HEK293 (cell line): Measurements from ENCODE around the gene CHI3L1.

Experiments
- CTCF ChIA-PET: fragments of 350-600 bp; formaldehyde crosslinking; extraction: SDS; loops from one replicate; lab custom pipeline; 2021; ENCODE audit warnings: antibody characterized with exemption; lab: Yijun Ruan, JAX
- POLR2A ChIA-PET: fragments of 300-600 bp; formaldehyde crosslinking; extraction: SDS; loops from one replicate; lab custom pipeline; 2020; ENCODE audit warnings: antibody characterized with exemption, inconsistent platforms; lab: Yijun Ruan, JAX
- H3K27ac ChIP-seq: fragments of 200-500 bp; sonication (Bioruptor generic); 2 replicates; pipeline ENCODE4 v1.5.1; 2014; ENCODE audit warnings: low read depth, low read length, control low read depth, inconsistent platforms; ENCODE audit errors: extremely low read depth
- H3K36me3 ChIP-seq, 2 experiments: fragments of 200-500 bp in 1 of 2; sonication (Bioruptor generic) in 1 of 2; 1 replicate in 1 of 2; 2 replicates in 1 of 2; pipeline ENCODE4 v1.5.1; 2014 to 2017; ENCODE audit warnings: inconsistent platforms in 2 of 2, low read length in 2 of 2; ENCODE audit not compliant: control insufficient read depth in 2 of 2, insufficient read depth in 1 of 2
- H3K4me1 ChIP-seq: fragments of 200-500 bp; sonication (Bioruptor generic); 2 replicates; pipeline ENCODE4 v1.5.1; 2014; ENCODE audit warnings: mild to moderate bottlenecking, low read length, inconsistent platforms; ENCODE audit not compliant: control insufficient read depth, insufficient read depth
- H3K4me3 ChIP-seq: 2 replicates; pipeline ENCODE4 v1.5.1; 2011; ENCODE audit warnings: low read depth, mild to moderate bottlenecking, control low read depth, low read length, moderate library complexity
- H3K9me3 ChIP-seq: fragments of 200-500 bp; sonication (Bioruptor generic); 2 replicates; pipeline ENCODE4 v1.5.1; 2014; ENCODE audit warnings: low read depth, low read length, inconsistent platforms; ENCODE audit not compliant: control insufficient read depth, insufficient read depth
- EGR2 ChIP-seq: fragments of 450-650 bp; formaldehyde crosslinking; IDR thresholded peaks from 2 replicates; pipeline ENCODE4 v1.5.1; 2016; ENCODE audit warnings: low read depth, missing biosample characterization, missing genetic modification characterization
- GLIS1 ChIP-seq: fragments of 450-650 bp; formaldehyde crosslinking; IDR thresholded peaks from 2 replicates; pipeline ENCODE4 v1.5.1; 2016; ENCODE audit warnings: missing biosample characterization, missing genetic modification characterization
- HOXA7 ChIP-seq: sonication (generic); formaldehyde crosslinking; IDR thresholded peaks from 2 replicates; pipeline ENCODE4 v1.8.1; 2022; ENCODE audit warnings: missing genetic modification reagents, borderline replicate concordance
- MYNN ChIP-seq: fragments of 450-650 bp; formaldehyde crosslinking; IDR thresholded peaks from 2 replicates; pipeline ENCODE4 v1.5.1; 2016; ENCODE audit warnings: missing biosample characterization, missing genetic modification characterization, borderline replicate concordance
- RBAK ChIP-seq: fragments of 450-650 bp; formaldehyde crosslinking; IDR thresholded peaks from 2 replicates; pipeline ENCODE4 v1.5.1; 2016; ENCODE audit warnings: missing biosample characterization, missing genetic modification characterization
- SCRT1 ChIP-seq: fragments of 450-650 bp; formaldehyde crosslinking; IDR thresholded peaks from 2 replicates; pipeline ENCODE4 v1.5.1; 2016; ENCODE audit warnings: missing biosample characterization, missing genetic modification characterization, borderline replicate concordance
- SP2 ChIP-seq: fragments of 450-650 bp; formaldehyde crosslinking; IDR thresholded peaks from 2 replicates; pipeline ENCODE4 v1.5.1; 2016; ENCODE audit warnings: missing biosample characterization, missing genetic modification characterization
- TRIM28 ChIP-seq: IDR thresholded peaks from 2 replicates; pipeline ENCODE4 v1.6.1; 2011; ENCODE audit warnings: low read length, control low read depth, borderline replicate concordance
- ZBTB1 ChIP-seq: fragments of 450-650 bp; formaldehyde crosslinking; IDR thresholded peaks from 2 replicates; pipeline ENCODE4 v1.5.1; 2016; ENCODE audit warnings: missing biosample characterization, missing genetic modification characterization
- ZBTB10 ChIP-seq: fragments of 450-650 bp; formaldehyde crosslinking; IDR thresholded peaks from 2 replicates; pipeline ENCODE4 v1.5.1; 2016; ENCODE audit warnings: missing biosample characterization, missing genetic modification characterization
- ZBTB26 ChIP-seq: fragments of 450-650 bp; formaldehyde crosslinking; optimal IDR thresholded peaks from 2 replicates; pipeline ENCODE3; 2016; ENCODE audit warnings: missing biosample characterization, mild to moderate bottlenecking, missing genetic modification characterization
- ZFP69B ChIP-seq: fragments of 450-650 bp; formaldehyde crosslinking; IDR thresholded peaks from 2 replicates; pipeline ENCODE4 v1.5.1; 2016; ENCODE audit warnings: missing biosample characterization, missing genetic modification characterization
- ZNF112 ChIP-seq: fragments of 450-650 bp; formaldehyde crosslinking; IDR thresholded peaks from 2 replicates; pipeline ENCODE4 v1.5.0; 2017; ENCODE audit warnings: missing biosample characterization, missing genetic modification characterization
- ZNF121 ChIP-seq: fragments of 450-650 bp; formaldehyde crosslinking; IDR thresholded peaks from 2 replicates; pipeline ENCODE4 v1.5.1; 2016; ENCODE audit warnings: missing biosample characterization, missing genetic modification characterization
- ZNF155 ChIP-seq: fragments of 450-650 bp; formaldehyde crosslinking; IDR thresholded peaks from 2 replicates; pipeline ENCODE4 v1.5.1; 2016; ENCODE audit warnings: missing biosample characterization, missing genetic modification characterization
- ZNF24 ChIP-seq: fragments of 450-650 bp; formaldehyde crosslinking; IDR thresholded peaks from 2 replicates; pipeline ENCODE4 v1.5.1; 2016; ENCODE audit warnings: missing biosample characterization, missing genetic modification characterization
- ZNF274 ChIP-seq, 2 experiments: fragments of 200-500 bp in 1 of 2; fragments of 450-650 bp in 1 of 2; sonication (Bioruptor generic) in 1 of 2; formaldehyde crosslinking in 1 of 2; IDR thresholded peaks; 2 replicates each; pipeline versions ENCODE4 v1.5.1 to v1.6.1; 2014 to 2016; ENCODE audit warnings: borderline replicate concordance in 1 of 2, inconsistent platforms in 1 of 2, low read length in 1 of 2, missing biosample characterization in 1 of 2, missing genetic modification characterization in 1 of 2
- ZNF416 ChIP-seq: fragments of 450-650 bp; formaldehyde crosslinking; IDR thresholded peaks from 2 replicates; pipeline ENCODE4 v1.5.1; 2016; ENCODE audit warnings: missing biosample characterization, missing genetic modification characterization
- ZNF433 ChIP-seq: fragments of 450-650 bp; formaldehyde crosslinking; IDR thresholded peaks from 2 replicates; pipeline ENCODE4 v1.5.1; 2016; ENCODE audit warnings: missing biosample characterization, missing genetic modification characterization, low read depth
- ZNF48 ChIP-seq: fragments of 450-650 bp; formaldehyde crosslinking; IDR thresholded peaks from 2 replicates; pipeline ENCODE4 v1.5.1; 2016; ENCODE audit warnings: missing biosample characterization, missing genetic modification characterization
- ZNF510 ChIP-seq: fragments of 450-650 bp; formaldehyde crosslinking; IDR thresholded peaks from 2 replicates; pipeline ENCODE4 v1.5.1; 2018; ENCODE audit warnings: mild to moderate bottlenecking, missing genetic modification characterization, missing biosample characterization; ENCODE audit not compliant: insufficient replicate concordance
- ZNF513 ChIP-seq: fragments of 450-650 bp; IDR thresholded peaks from 2 replicates; pipeline ENCODE4 v1.5.1; 2018; ENCODE audit warnings: missing biosample characterization, missing genetic modification characterization
- ZNF530 ChIP-seq: fragments of 450-650 bp; formaldehyde crosslinking; IDR thresholded peaks from 2 replicates; pipeline ENCODE4 v1.5.1; 2016; ENCODE audit warnings: low read depth, missing biosample characterization, missing genetic modification characterization
- ZNF555 ChIP-seq: fragments of 450-650 bp; formaldehyde crosslinking; conservative IDR thresholded peaks from 2 replicates; pipeline ENCODE4 v1.5.1; 2017; ENCODE audit warnings: missing biosample characterization, mild to moderate bottlenecking, missing genetic modification characterization, inconsistent platforms
- ZNF664 ChIP-seq: fragments of 450-650 bp; formaldehyde crosslinking; IDR thresholded peaks from 2 replicates; pipeline ENCODE4 v1.5.1; 2016; ENCODE audit warnings: missing biosample characterization, missing genetic modification characterization
- ZNF843 ChIP-seq: fragments of 450-650 bp; formaldehyde crosslinking; IDR thresholded peaks from 2 replicates; pipeline ENCODE4 v1.5.1; 2016; ENCODE audit warnings: missing biosample characterization, missing genetic modification characterization
- ZSCAN30 ChIP-seq: fragments of 450-650 bp; IDR thresholded peaks from 2 replicates; pipeline ENCODE4 v1.5.1; 2018; ENCODE audit warnings: missing biosample characterization, mild to moderate bottlenecking, missing genetic modification characterization, moderate library complexity
- TF ChIP-seq, protein P1 (sequence below): fragments of 450-650 bp; formaldehyde crosslinking; IDR thresholded peaks from 2 replicates; pipeline ENCODE4 v1.5.1; 2016; ENCODE audit warnings: missing biosample characterization, missing genetic modification characterization
- TF ChIP-seq, protein P2 (sequence below): fragments of 450-650 bp; formaldehyde crosslinking; IDR thresholded peaks from 2 replicates; pipeline ENCODE4 v1.5.1; 2016; ENCODE audit warnings: missing biosample characterization, missing genetic modification characterization

Gene CHI3L1

GRCh38 chr1:203153051-203153988, 33.2 kb downstream of the CHI3L1 start:
- Histone ChIP-seq H3K9me3 (no peaks in the 10 kb centered on the region), H3K4me1 (peaks cover 9% of the 10 kb centered on the region; the same call in 1 of the 2 replicates), H3K4me3 (no peak overlapping the region), H3K36me3 (no peaks in the 10 kb centered on the region), H3K27ac (no peak overlapping the region; the same call in 1 of the 2 replicates)
- POLR2A ChIA-PET: interaction anchor here (1.0 to 1.5 kb wide), 2 partner anchors 20 to 25 kb away, joined by 4 read pairs; no protein-coding TSS in a partner anchor
- CTCF ChIA-PET: interaction anchor here (0.7 to 2.8 kb wide), 6 partner anchors 12 to 116 kb away, joined by 3 to 19 read pairs (median 6); partner anchors contain the start of gene ADORA1
- TF ChIP-seq ZBTB10 (tag by site-specific recombination) (no peak), ZNF121 (tag by site-specific recombination) (no peak), EGR2 (no peak), ZBTB1 (tag by site-specific recombination) (no peak), ZFP69B (tag by site-specific recombination) (no peak), ZNF843 (tag by site-specific recombination) (no peak), RBAK (no peak), HOXA7 (no peak), ZNF112 (no peak), ZBTB26 (tag by site-specific recombination) (no peak), MYNN (tag by site-specific recombination) (no peak), ZNF274 (IDR thresholded peaks at IDR 0.05; ENCODE audit: low read length) (no peak), ZNF274 (tag by site-specific recombination; IDR thresholded peaks at IDR 0.05; ENCODE audit: borderline replicate concordance) (no peak), ZSCAN30 (no peak), ZNF433 (tag by site-specific recombination) (no peak), ZNF664 (tag by site-specific recombination) (no peak), ZNF513 (tag by site-specific recombination) (no peak), ZNF416 (tag by site-specific recombination) (no peak), ZNF48 (no peak), TRIM28 (no peak), ZNF510 (tag by site-specific recombination) (no peak), ZNF24 (tag by site-specific recombination) (no peak), ZNF530 (tag by site-specific recombination) (no peak), SCRT1 (tag by site-specific recombination) (no peak), SP2 (tag by site-specific recombination) (no peak), ZNF155 (no peak), ZNF555 (tag by site-specific recombination) (no peak), GLIS1 (tag by site-specific recombination) (peak; percentile 61)
- TF ChIP-seq, protein P1, sequence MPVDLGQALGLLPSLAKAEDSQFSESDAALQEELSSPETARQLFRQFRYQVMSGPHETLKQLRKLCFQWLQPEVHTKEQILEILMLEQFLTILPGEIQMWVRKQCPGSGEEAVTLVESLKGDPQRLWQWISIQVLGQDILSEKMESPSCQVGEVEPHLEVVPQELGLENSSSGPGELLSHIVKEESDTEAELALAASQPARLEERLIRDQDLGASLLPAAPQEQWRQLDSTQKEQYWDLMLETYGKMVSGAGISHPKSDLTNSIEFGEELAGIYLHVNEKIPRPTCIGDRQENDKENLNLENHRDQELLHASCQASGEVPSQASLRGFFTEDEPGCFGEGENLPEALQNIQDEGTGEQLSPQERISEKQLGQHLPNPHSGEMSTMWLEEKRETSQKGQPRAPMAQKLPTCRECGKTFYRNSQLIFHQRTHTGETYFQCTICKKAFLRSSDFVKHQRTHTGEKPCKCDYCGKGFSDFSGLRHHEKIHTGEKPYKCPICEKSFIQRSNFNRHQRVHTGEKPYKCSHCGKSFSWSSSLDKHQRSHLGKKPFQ: no peak
- TF ChIP-seq, protein P2, sequence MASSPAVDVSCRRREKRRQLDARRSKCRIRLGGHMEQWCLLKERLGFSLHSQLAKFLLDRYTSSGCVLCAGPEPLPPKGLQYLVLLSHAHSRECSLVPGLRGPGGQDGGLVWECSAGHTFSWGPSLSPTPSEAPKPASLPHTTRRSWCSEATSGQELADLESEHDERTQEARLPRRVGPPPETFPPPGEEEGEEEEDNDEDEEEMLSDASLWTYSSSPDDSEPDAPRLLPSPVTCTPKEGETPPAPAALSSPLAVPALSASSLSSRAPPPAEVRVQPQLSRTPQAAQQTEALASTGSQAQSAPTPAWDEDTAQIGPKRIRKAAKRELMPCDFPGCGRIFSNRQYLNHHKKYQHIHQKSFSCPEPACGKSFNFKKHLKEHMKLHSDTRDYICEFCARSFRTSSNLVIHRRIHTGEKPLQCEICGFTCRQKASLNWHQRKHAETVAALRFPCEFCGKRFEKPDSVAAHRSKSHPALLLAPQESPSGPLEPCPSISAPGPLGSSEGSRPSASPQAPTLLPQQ (tag by site-specific recombination): no peak
